Colonic mucosa (tissue), 4 donors: ENCODE results near the gene HLA-E. TPM values are rescaled to one million over a fixed set of nuclear protein-coding genes. Genes with fewer than 3 reads are reported as not detected.

Source experiments
- DNase-seq: peaks from one replicate; pipeline ENCODE4 v3.0.0-alpha.2; 2020
- H3K27ac ChIP-seq: fragments of 200-600 bp; one replicate; pipeline ENCODE4 v1.8.0; 2021
- H3K27me3 ChIP-seq: fragments of 200-600 bp; one replicate; pipeline ENCODE4 v1.8.0; 2021
- H3K36me3 ChIP-seq: fragments of 200-600 bp; one replicate; pipeline ENCODE4 v1.8.0; 2021
- H3K4me1 ChIP-seq: fragments of 200-600 bp; one replicate; pipeline ENCODE4 v1.8.0; 2021; ENCODE audit warnings: mild to moderate bottlenecking
- H3K4me3 ChIP-seq: fragments of 200-600 bp; one replicate; pipeline ENCODE4 v1.8.0; 2021
- H3K9ac ChIP-seq, 2 donors: one replicate each; pipeline ENCODE4 v1.7.0; 2013; ENCODE audit warnings: control low read depth in 2 of 2, low read depth in 2 of 2, low read length in 2 of 2
- H3K9me3 ChIP-seq: fragments of 200-600 bp; one replicate; pipeline ENCODE4 v1.8.0; 2021
- intact Hi-C: fragments of 100-400 bp; cut with DNase I; formaldehyde crosslinking; loops from one replicate; pipeline ENCODE4 v1.14.1; 2022
- total RNA-seq, 2 donors: library from RNA; stranded (reverse); fragmentation: NEBNext Ultra II Directional in 1 of 2; extraction: Animal tissue kit (Norgen Biotek cat#: 25700) in 1 of 2; gene quantifications; one replicate each; pipeline ENCODE4 v1.2.1, GENCODE V29; 2021
- TF ChIP-seq, protein P1 (sequence below): fragments of 200-600 bp; IDR thresholded peaks from one replicate; pipeline ENCODE4 v1.8.0; 2022; ENCODE audit warnings: antibody characterized with exemption, mild to moderate bottlenecking
- donor health status: healthy.
- donor health status: DM: no; HTN: no; CAD: no.
- donor health status: DM: no; HTN: no; CAD: no.

HLA-E gene
- total RNA-seq = 100 to 1,000 TPM; 208 to 471 TPM

GRCh38 chr6:30489081-30490025 is at the start of gene HLA-E:
TSS of gene HLA-E (plus strand) at chr6:30489509. CDS start at chr6:30489532, 23 bp downstream.
- Histone ChIP-seq H3K4me1 (peaks cover 4% of the 10 kb centered on the region), H3K9ac (peak within 1 kb of the TSS; percentile 93 to 96), H3K27ac (peak within 1 kb of the TSS; percentile 100), H3K9me3 (no peaks in the 10 kb centered on the region), H3K27me3 (no peaks in the 10 kb centered on the region), H3K36me3 (peaks cover 33% of the 10 kb centered on the region), H3K4me3 (peak within 1 kb of the TSS; percentile 98)
- TF ChIP-seq, protein P1, sequence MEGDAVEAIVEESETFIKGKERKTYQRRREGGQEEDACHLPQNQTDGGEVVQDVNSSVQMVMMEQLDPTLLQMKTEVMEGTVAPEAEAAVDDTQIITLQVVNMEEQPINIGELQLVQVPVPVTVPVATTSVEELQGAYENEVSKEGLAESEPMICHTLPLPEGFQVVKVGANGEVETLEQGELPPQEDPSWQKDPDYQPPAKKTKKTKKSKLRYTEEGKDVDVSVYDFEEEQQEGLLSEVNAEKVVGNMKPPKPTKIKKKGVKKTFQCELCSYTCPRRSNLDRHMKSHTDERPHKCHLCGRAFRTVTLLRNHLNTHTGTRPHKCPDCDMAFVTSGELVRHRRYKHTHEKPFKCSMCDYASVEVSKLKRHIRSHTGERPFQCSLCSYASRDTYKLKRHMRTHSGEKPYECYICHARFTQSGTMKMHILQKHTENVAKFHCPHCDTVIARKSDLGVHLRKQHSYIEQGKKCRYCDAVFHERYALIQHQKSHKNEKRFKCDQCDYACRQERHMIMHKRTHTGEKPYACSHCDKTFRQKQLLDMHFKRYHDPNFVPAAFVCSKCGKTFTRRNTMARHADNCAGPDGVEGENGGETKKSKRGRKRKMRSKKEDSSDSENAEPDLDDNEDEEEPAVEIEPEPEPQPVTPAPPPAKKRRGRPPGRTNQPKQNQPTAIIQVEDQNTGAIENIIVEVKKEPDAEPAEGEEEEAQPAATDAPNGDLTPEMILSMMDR = no peak
- peak; percentile 96 for DNase-seq
- intact Hi-C loops = no loop called here

- intact Hi-C loops = no loop called here
- DNase-seq = no peak
- H3K4me1 ChIP-seq = no peaks in the 10 kb centered on the region
- H3K27me3 ChIP-seq = peaks cover 39% of the 10 kb centered on the region
- no peaks in the 10 kb centered on the region for H3K9me3 ChIP-seq
- H3K9ac ChIP-seq = no peak overlapping the region
- TF ChIP-seq, protein P1 = no peak
- no peak overlapping the region for H3K27ac ChIP-seq
- no peaks in the 10 kb centered on the region for H3K36me3 ChIP-seq
- H3K4me3 ChIP-seq = no peak overlapping the region
Measured at GRCh38 chr6:30441171-30441570, 48.1 kb upstream of the HLA-E start.

GRCh38 chr6:30443657-30444450 is 45.5 kb upstream of the HLA-E start:
- Histone ChIP-seq H3K27me3 (peaks cover 63% of the 10 kb centered on the region), H3K27ac (no peak overlapping the region), H3K36me3 (no peaks in the 10 kb centered on the region), H3K9ac (no peak overlapping the region), H3K9me3 (no peaks in the 10 kb centered on the region), H3K4me1 (no peaks in the 10 kb centered on the region), H3K4me3 (no peak overlapping the region)
- TF ChIP-seq, protein P1 = no peak
- intact Hi-C loops = no loop called here
- no peak for DNase-seq

GRCh38 chr6:30444451-30444742 is 44.9 kb upstream of the HLA-E start:
- H3K4me3 ChIP-seq = no peak overlapping the region
- no peaks in the 10 kb centered on the region for H3K36me3 ChIP-seq
- no peaks in the 10 kb centered on the region for H3K4me1 ChIP-seq
- H3K9me3 ChIP-seq = no peaks in the 10 kb centered on the region
- H3K27me3 ChIP-seq = peaks cover 68% of the 10 kb centered on the region
- TF ChIP-seq, protein P1 = no peak
- H3K9ac ChIP-seq = no peak overlapping the region
- intact Hi-C loops = no loop called here
- no peak for DNase-seq
- no peak overlapping the region for H3K27ac ChIP-seq

DNA sequence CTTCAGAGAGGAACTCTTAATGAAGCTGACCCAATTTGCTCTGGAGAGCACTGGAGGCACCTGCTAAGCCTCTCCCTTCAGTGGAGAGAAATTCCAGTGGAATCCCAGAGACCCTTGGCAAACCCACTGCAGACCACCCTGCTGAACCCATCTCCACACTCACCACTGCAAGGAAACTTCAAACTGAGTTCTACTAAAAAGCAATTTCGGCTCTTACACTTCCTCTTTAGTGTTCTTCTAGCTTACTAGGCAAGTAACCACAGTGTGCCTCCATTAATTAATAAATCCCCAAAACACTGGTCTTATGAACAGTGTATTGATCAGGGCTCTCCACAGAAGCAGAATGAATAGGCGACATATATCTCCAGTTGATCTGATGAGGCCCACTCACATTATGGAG is 43.0 kb upstream of the HLA-E start:
- Histone ChIP-seq H3K4me3 (no peak overlapping the region), H3K27ac (no peak overlapping the region), H3K27me3 (peaks cover 83% of the 10 kb centered on the region), H3K9ac (no peak overlapping the region), H3K4me1 (no peaks in the 10 kb centered on the region), H3K9me3 (no peaks in the 10 kb centered on the region), H3K36me3 (no peaks in the 10 kb centered on the region)
- TF ChIP-seq, protein P1 = no peak
- intact Hi-C loops = no loop called here
- DNase-seq = no peak
